GM12875 (cell line): ENCODE data around the gene SOD1.
"Not testable (repeated sequence)": the region's sequence is repeated elsewhere in the genome, so short reads cannot be mapped to it uniquely, and the experiment has no call there.

Source experiments
- H3K4me3 ChIP-seq: one replicate; pipeline ENCODE4 v1.5.1; 2011; ENCODE audit warnings: low read depth, low read length, control low read depth
- CTCF ChIP-seq: IDR thresholded peaks from 2 replicates; pipeline ENCODE4 v1.5.1; 2011; ENCODE audit warnings: low read depth, mild to moderate bottlenecking, control low read depth, inconsistent platforms, low read length, moderate library complexity, borderline replicate concordance; ENCODE audit not compliant: insufficient read depth

SOD1 gene

DNA sequence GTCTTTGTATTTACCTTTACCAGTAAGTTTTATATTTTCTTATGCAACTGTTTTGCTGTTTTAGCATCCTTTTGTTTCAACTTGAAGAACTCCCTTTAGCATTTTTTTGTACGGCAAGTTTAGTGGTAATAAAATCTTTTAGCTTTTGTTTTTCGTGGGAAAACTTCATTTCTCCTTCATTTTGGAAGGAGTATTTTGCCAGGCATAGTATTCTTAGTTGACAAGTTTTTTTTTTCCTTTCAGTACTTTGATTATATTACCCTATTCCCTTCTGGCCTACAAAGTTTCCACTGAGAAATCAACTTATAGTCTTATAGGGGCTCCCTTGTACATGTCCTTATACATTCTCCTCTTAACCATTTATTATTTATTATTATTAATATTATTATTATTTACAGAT, 22.6 kb upstream of the SOD1 start:
- TF ChIP-seq CTCF: no peak
- no peak overlapping the region for H3K4me3 ChIP-seq

- no peak for TF ChIP-seq CTCF
- no peak overlapping the region for H3K4me3 ChIP-seq
These were observed 18.0 kb upstream of the SOD1 start for GRCh38 chr21:31641416-31641922.

- TF ChIP-seq CTCF: no peak
- no peak overlapping the region for H3K4me3 ChIP-seq
These were observed 14.8 kb upstream of the SOD1 start for GRCh38 chr21:31644643-31645042.

GRCh38 chr21:31647650-31648049, 11.8 kb upstream of the SOD1 start:
- TF ChIP-seq CTCF: no peak
- no peak overlapping the region for H3K4me3 ChIP-seq

DNA sequence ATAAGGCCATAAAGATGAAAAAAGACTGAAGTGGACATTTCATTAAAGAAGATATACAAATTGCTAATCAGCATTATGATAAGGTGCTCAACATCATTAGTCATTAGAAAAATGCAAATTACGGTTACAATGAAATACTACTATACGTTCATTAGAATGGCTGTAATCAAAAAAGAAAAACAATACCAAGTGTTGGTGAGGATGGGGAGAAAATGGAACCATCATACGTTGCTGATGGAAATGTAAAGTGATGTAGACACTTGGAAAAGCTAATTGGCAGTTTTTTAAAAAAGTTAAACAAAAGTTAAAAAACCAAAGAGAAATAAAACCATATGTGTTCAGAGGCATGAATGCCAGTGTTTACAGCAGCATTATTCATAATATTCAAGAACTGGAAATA, 8.6 kb upstream of the SOD1 start:
- no peak overlapping the region for H3K4me3 ChIP-seq
- no peak for TF ChIP-seq CTCF

DNA sequence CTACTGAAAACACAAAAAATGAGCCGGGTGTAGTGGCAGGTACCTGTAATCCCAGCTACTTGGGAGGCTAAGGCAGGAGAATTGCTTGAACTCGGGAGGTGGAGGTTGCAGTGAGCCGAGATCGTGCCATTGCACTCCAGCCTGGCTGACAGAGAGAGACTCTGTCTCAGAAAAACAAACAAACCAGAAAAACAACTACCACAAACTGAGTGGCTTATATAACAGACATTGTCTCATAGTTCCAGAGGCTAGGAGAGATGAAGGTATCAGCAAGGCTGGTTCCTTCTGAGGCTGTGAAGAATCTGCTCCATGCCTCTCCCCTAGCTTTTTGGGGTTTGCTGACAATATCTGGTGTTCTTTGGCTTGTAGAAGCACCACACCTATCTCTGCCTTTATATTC, 8.0 kb upstream of the SOD1 start:
- not testable (repeated sequence) for H3K4me3 ChIP-seq

- H3K4me3 ChIP-seq: no peak overlapping the region
These were observed 5.2 kb upstream of the SOD1 start for GRCh38 chr21:31654340-31654739.

DNA sequence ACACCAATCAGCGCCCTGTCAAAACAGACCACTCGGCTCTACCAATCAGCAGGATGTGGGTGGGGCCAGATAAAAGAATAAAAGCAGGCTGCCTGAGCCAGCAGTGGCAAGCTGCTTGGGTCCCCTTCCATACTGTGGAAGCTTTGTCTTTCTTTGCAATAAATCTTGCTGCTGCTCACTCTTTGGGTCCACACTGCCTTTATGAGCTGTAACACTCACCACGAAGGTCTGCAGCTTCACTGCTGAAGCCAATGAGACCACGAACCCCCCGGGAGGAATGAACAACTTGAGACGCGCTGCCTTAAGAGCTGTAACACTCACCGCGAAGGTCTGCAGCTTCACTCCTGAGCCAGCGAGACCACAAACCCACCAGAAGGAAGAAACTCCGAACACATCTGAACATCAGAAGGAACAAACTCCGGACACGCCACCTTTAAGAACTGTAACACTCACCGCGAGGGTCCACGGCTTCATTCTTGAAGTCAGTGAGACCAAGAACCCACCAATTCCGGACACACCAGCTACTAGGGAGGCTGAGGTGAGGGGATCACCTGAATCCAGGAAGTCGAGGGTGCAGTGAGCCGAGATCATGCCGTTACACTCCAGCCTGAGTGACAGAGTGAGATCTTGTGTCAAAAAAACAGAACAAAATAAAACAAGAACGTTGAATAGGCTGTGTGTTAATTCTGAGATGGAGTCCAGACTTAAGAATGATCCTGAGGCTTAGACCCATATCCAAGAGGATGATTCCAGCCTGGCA, 4.5 kb upstream of the SOD1 start:
- H3K4me3 ChIP-seq: not testable (repeated sequence)

More at GRCh38 chr21:31654340-31654739, 5.2 kb upstream of the SOD1 start:
- no peak for TF ChIP-seq CTCF
